ENCODE data around the gene CLCN2.

DNA sequence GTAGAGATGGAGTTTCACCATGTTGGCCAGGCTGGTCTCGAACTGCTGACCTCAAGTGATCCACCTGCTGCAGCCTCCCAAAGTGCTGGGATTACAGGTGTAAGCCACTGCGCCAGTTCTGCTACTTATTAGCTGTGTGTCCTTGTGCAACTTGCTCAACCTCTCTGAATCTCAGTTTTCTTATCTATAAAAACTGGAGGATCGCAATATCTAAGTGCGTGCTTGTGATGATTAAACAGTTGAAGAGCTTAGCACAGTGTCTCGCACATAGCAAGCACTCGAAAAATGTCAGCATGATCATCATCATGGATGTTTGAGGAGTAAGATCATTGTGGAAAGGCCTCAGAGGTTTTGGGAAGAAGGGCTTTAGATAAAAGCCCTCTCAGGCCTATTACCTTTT is 10.8 kb downstream of the CLCN2 start:
- no peak for TF ChIP-seq CBX3 (IDR thresholded peaks at IDR 0.05; ENCODE audit: low read depth)
- TF ChIP-seq YY1 (IDR thresholded peaks at IDR 0.05; ENCODE audit: extremely low read depth, insufficient replicate concordance, low read depth, low read length) = no peak
- TF ChIP-seq, protein P1, sequence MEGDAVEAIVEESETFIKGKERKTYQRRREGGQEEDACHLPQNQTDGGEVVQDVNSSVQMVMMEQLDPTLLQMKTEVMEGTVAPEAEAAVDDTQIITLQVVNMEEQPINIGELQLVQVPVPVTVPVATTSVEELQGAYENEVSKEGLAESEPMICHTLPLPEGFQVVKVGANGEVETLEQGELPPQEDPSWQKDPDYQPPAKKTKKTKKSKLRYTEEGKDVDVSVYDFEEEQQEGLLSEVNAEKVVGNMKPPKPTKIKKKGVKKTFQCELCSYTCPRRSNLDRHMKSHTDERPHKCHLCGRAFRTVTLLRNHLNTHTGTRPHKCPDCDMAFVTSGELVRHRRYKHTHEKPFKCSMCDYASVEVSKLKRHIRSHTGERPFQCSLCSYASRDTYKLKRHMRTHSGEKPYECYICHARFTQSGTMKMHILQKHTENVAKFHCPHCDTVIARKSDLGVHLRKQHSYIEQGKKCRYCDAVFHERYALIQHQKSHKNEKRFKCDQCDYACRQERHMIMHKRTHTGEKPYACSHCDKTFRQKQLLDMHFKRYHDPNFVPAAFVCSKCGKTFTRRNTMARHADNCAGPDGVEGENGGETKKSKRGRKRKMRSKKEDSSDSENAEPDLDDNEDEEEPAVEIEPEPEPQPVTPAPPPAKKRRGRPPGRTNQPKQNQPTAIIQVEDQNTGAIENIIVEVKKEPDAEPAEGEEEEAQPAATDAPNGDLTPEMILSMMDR (IDR thresholded peaks at IDR 0.05 in 2 of 3, conservative IDR thresholded peaks at IDR 0.05 in 1 of 3; ENCODE audit: borderline replicate concordance in 1 of 3, insufficient read depth in 1 of 3, low read depth in 2 of 3, low read length in 2 of 3) = no peak
- no peak for TF ChIP-seq POLR2A (IDR thresholded peaks at IDR 0.05; ENCODE audit: borderline replicate concordance, extremely low read depth, insufficient read depth, insufficient read length)
